Central memory CD8-positive, alpha-beta T cell (primary cell): ENCODE measurements around the gene HRH1.

ENCODE experiments used
- ATAC-seq: fragments of 150-1000 bp; cut with Tn5 transposase; replicated peaks from 2 replicates; pipeline ENCODE4 v1.10.0; 2022; ENCODE audit warnings: mild to moderate bottlenecking, moderate FRiP score, moderate number of reproducible peaks; ENCODE audit not compliant: poor library complexity, severe bottlenecking; ENCODE audit errors: extremely low read depth
- DNase-seq, 2 donors: peaks; one replicate each; pipeline ENCODE4 v3.0.0; 2021; ENCODE audit warnings: low spot score in 2 of 2
- H3K27ac Mint-ChIP-seq: one replicate; pipeline ENCODE4 v1.8.0; 2022; ENCODE audit warnings: low read depth, mild to moderate bottlenecking, moderate library complexity, mixed read lengths
- H3K27me3 Mint-ChIP-seq: one replicate; pipeline ENCODE4 v1.8.0; 2022; ENCODE audit warnings: mixed read lengths
- H3K36me3 Mint-ChIP-seq: one replicate; pipeline ENCODE4 v1.8.0; 2022; ENCODE audit warnings: mild to moderate bottlenecking, moderate library complexity, mixed read lengths; ENCODE audit not compliant: insufficient read depth
- H3K4me1 Mint-ChIP-seq: one replicate; pipeline ENCODE4 v1.8.0; 2022; ENCODE audit warnings: mixed read lengths
- H3K4me3 Mint-ChIP-seq: one replicate; pipeline ENCODE4 v1.8.0; 2022; ENCODE audit warnings: mild to moderate bottlenecking, moderate library complexity, mixed read lengths
- H3K9me3 Mint-ChIP-seq: one replicate; pipeline ENCODE4 v1.8.0; 2022; ENCODE audit warnings: mixed read lengths

Gene HRH1

GRCh38 chr3:11146773-11147660 is 7.3 kb upstream of the HRH1 start:
- H3K9me3 Mint-ChIP-seq: no peaks in the 10 kb centered on the region
- H3K27ac Mint-ChIP-seq: no peak overlapping the region
- no peaks in the 10 kb centered on the region for H3K4me1 Mint-ChIP-seq
- ATAC-seq (no peak), DNase-seq (no peak)
- H3K27me3 Mint-ChIP-seq: peaks cover 82% of the 10 kb centered on the region
- H3K36me3 Mint-ChIP-seq: no peaks in the 10 kb centered on the region
- no peak overlapping the region for H3K4me3 Mint-ChIP-seq

DNA sequence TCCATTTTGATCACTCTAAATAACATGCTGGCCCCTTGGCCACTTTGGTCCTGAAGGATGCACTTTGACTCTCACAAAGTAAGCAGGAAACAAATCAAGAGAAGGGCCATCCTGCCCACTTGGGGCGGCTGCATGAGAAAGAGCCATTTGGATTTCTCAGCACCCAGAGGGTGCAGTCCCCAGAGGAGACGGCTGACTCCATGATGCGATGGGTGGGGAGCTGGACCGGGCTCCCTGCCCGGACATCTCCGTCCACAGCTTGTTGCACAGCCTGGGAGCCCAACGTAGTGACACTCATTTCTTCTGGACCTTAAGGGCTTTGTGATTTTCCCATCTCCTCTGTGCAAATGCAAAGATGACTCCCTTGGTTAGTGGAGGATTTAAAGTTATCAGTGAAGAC is 4.0 kb upstream of the HRH1 start:
- ATAC-seq (no peak), DNase-seq (no peak)
- Mint-ChIP-seq H3K4me3 (no peak overlapping the region), H3K4me1 (no peaks in the 10 kb centered on the region), H3K9me3 (no peaks in the 10 kb centered on the region), H3K27me3 (peaks cover 80% of the 10 kb centered on the region), H3K27ac (no peak overlapping the region), H3K36me3 (no peaks in the 10 kb centered on the region)

GRCh38 chr3:11152301-11152700 is 2.0 kb upstream of the HRH1 start:
- Mint-ChIP-seq H3K36me3 (no peaks in the 10 kb centered on the region), H3K4me3 (no peak overlapping the region), H3K27me3 (peaks cover 96% of the 10 kb centered on the region), H3K4me1 (no peaks in the 10 kb centered on the region), H3K27ac (no peak overlapping the region), H3K9me3 (no peaks in the 10 kb centered on the region)
- DNase-seq (no peak), ATAC-seq (no peak)

DNA sequence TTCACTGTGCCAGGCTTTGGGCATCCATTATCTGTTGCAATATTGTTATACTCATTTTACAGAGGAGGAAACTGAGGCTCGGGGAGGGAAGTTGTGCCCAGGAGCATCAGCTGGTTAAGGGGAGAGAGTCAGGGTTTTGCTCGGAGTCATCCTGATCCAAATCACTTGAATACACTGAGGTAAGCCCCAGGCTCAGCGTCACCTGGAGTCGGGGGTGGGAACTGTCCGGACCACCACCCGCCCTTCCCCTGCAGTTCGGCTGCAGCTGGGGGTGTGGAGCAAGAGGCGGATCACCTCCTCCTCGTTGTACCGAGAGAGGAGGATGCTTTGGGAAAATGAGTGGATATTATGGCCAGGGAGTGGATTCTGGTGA is 646 bp downstream of the HRH1 start:
- Mint-ChIP-seq H3K27ac (no peak overlapping the region), H3K4me3 (no peak overlapping the region), H3K36me3 (no peaks in the 10 kb centered on the region), H3K4me1 (no peaks in the 10 kb centered on the region), H3K9me3 (no peaks in the 10 kb centered on the region), H3K27me3 (peaks cover 82% of the 10 kb centered on the region)
- no peak for DNase-seq
- no peak for ATAC-seq

DNA sequence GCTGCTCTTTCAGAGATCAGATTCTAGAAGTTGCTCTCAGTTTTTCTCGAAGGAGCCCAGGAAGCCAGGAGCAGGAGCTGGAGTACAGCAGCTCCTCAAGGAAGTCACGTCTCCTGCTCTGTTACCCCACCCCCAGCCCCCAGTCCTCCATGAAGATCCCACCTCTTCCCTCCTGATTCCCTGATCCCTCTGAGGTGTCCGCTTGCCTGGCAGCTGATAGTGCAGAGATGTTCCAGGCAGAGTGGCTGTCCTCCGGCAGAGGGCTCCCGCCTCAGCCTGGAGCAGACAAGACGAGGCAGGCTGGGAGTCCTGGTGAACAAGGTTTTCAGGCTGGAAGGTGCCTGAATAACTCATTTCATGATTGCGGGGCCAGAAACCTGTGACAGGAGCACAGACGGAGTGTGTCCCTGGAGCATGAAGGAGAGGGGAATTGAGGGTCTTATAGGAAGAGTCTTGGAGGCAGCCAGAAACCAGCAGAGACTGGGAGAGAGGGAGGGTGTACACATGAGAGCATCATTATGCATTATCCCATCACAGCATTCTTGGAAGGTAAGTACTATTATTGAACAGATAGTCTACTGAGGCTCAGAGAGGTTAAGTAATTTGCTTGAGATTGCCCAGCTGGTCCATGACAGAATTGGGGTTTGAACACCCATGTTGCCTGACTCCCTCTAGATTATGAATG is 1.2 kb downstream of the HRH1 start:
- ATAC-seq: no peak
- no peaks in the 10 kb centered on the region for H3K4me1 Mint-ChIP-seq
- no peaks in the 10 kb centered on the region for H3K36me3 Mint-ChIP-seq
- no peak overlapping the region for H3K27ac Mint-ChIP-seq
- no peak for DNase-seq
- H3K4me3 Mint-ChIP-seq: no peak overlapping the region
- no peaks in the 10 kb centered on the region for H3K9me3 Mint-ChIP-seq
- H3K27me3 Mint-ChIP-seq: peaks cover 82% of the 10 kb centered on the region

GRCh38 chr3:11156026-11156410 is 1.7 kb downstream of the HRH1 start:
- Mint-ChIP-seq H3K4me3 (no peak overlapping the region), H3K36me3 (no peaks in the 10 kb centered on the region), H3K27me3 (peaks cover 82% of the 10 kb centered on the region), H3K9me3 (no peaks in the 10 kb centered on the region), H3K4me1 (no peaks in the 10 kb centered on the region), H3K27ac (no peak overlapping the region)
- DNase-seq: no peak
- ATAC-seq: no peak

DNA sequence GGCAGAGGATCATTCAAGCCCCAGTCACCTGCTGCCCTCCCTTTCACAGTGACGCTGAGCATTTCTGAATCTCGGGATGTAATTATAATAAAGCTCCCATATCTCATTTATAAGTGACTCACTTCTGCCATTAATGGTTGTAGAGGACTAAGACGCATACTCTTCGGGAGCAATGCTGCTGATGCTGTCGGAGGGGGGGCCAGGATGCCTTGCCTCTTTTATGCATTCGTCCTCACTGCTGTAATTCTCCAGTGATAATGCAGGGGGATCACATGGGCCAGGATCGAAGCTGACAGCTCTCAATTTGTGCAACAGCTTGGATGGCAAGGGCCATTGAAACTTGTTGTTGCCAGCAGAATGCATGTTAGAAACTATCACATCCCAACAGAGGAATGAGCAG is 3.1 kb downstream of the HRH1 start:
- H3K27me3 Mint-ChIP-seq: peaks cover 82% of the 10 kb centered on the region
- H3K4me1 Mint-ChIP-seq: no peaks in the 10 kb centered on the region

DNA sequence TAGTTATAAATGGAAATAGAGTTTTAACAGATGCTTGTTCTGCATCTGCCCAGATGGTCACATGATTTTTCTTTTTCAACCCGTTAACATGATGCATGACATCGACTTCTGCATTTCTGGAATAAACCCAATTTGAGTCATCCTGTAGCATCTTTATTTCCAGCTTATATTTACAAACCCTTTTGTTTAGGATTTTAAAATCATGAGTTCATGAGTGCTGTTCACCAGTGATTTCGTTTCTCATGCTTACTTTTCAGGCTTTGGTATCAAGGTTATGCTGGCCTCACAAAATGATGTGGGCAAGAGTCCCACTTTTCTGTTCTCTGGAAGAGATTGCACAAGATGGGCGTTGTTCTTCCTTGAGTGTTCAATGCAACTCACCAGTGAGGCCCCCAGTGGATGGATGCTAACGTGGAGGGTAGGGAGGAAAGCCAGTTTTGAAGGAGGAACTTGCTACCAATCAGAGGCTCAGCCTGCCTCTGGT is 5.2 kb downstream of the HRH1 start:
- no peak for DNase-seq
- Mint-ChIP-seq H3K27ac (no peak overlapping the region), H3K4me1 (no peaks in the 10 kb centered on the region), H3K36me3 (no peaks in the 10 kb centered on the region), H3K27me3 (peaks cover 85% of the 10 kb centered on the region), H3K4me3 (no peak overlapping the region), H3K9me3 (no peaks in the 10 kb centered on the region)
- no peak for ATAC-seq

More for the DNA sequence above, 3.1 kb downstream of the HRH1 start:
- Mint-ChIP-seq H3K4me3 (no peak overlapping the region), H3K27ac (no peak overlapping the region), H3K9me3 (no peaks in the 10 kb centered on the region), H3K36me3 (no peaks in the 10 kb centered on the region)
- ATAC-seq (no peak), DNase-seq (no peak)

DNA sequence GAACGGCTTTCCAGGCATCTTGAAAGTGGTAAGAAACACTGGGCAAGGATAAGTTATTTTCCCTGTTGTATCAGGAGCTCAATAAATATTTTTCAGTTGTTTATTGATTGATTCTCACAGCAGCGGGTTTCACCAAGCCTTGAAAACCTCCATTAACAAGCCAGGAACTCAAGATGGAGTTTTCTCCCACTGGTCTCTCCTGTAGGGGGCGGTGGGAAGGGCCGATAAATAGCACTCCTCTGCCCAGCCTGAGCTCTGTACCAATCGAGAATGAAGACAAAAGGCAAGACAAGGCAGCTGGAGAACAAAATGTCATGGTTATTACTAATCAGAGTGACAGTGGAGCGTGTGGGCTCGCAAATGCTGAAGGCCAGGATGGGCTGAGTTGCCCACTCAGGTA is 7.4 kb downstream of the HRH1 start:
- no peak for DNase-seq
- no peak for ATAC-seq
- Mint-ChIP-seq H3K4me1 (no peaks in the 10 kb centered on the region), H3K9me3 (no peaks in the 10 kb centered on the region), H3K27ac (no peak overlapping the region), H3K4me3 (no peak overlapping the region), H3K27me3 (peaks cover 63% of the 10 kb centered on the region), H3K36me3 (no peaks in the 10 kb centered on the region)

- H3K9me3 Mint-ChIP-seq: no peaks in the 10 kb centered on the region
- H3K27ac Mint-ChIP-seq: no peak overlapping the region
- DNase-seq: no peak
- no peak for ATAC-seq
- H3K4me1 Mint-ChIP-seq: no peaks in the 10 kb centered on the region
- H3K27me3 Mint-ChIP-seq: peaks cover 53% of the 10 kb centered on the region
- no peak overlapping the region for H3K4me3 Mint-ChIP-seq
- H3K36me3 Mint-ChIP-seq: no peaks in the 10 kb centered on the region
Observed at GRCh38 chr3:11162401-11163345, 8.4 kb downstream of the HRH1 start.

- Mint-ChIP-seq H3K9me3 (no peaks in the 10 kb centered on the region), H3K4me1 (no peaks in the 10 kb centered on the region), H3K4me3 (no peak overlapping the region), H3K27ac (no peak overlapping the region), H3K27me3 (peaks cover 48% of the 10 kb centered on the region), H3K36me3 (no peaks in the 10 kb centered on the region)
- no peak for DNase-seq
- no peak for ATAC-seq
Observed at GRCh38 chr3:11164607-11165006, 10.3 kb downstream of the HRH1 start.

- Mint-ChIP-seq H3K4me3 (no peak overlapping the region), H3K36me3 (no peaks in the 10 kb centered on the region), H3K4me1 (no peaks in the 10 kb centered on the region), H3K27me3 (peaks cover 39% of the 10 kb centered on the region), H3K27ac (no peak overlapping the region), H3K9me3 (no peaks in the 10 kb centered on the region)
- ATAC-seq (no peak), DNase-seq (no peak)
Observed at GRCh38 chr3:11165476-11165875, 11.2 kb downstream of the HRH1 start.
